SU-DHL-6 (cell line): ENCODE data around the gene CRPPA.

Source experiments
- H2AFZ ChIP-seq: fragments of 200-600 bp; sonication (generic); 2 replicates; pipeline ENCODE4 v1.6.1; 2014; ENCODE audit warnings: low read depth, mild to moderate bottlenecking, moderate library complexity, mixed read lengths, antibody characterized with exemption, low read length; ENCODE audit not compliant: severe bottlenecking
- H3F3A ChIP-seq: fragments of 200-600 bp; shearing (Covaris generic); 2 replicates; pipeline ENCODE4 v1.6.0; 2016; ENCODE audit warnings: antibody characterized with exemption, mild to moderate bottlenecking; ENCODE audit not compliant: insufficient read depth
- H3K27ac ChIP-seq: fragments of 200-600 bp; sonication (generic); 2 replicates; pipeline ENCODE4 v1.5.1; 2016; ENCODE audit warnings: low read depth, mild to moderate bottlenecking, low read length, moderate library complexity, mixed read lengths
- H3K27me3 ChIP-seq: fragments of 200-600 bp; sonication (generic), shearing (Covaris generic); 2 replicates; pipeline ENCODE4 v1.6.0; 2014; ENCODE audit warnings: mild to moderate bottlenecking, low read length
- H3K36me3 ChIP-seq: fragments of 200-600 bp; sonication (generic); 2 replicates; pipeline ENCODE4 v1.6.1; 2014; ENCODE audit warnings: mild to moderate bottlenecking, low read length, mixed read lengths
- H3K4me2 ChIP-seq: fragments of 300-600, 200-600 bp; shearing (Covaris generic), sonication (generic); 2 replicates; pipeline ENCODE4 v1.6.0; 2014; ENCODE audit warnings: low read length, low read depth, mild to moderate bottlenecking; ENCODE audit not compliant: poor library complexity, severe bottlenecking
- H3K4me3 ChIP-seq: fragments of 200-600 bp; sonication (generic); 2 replicates; pipeline ENCODE4 v1.5.1; 2014; ENCODE audit warnings: antibody characterized with exemption, low read length, mild to moderate bottlenecking, mixed read lengths; ENCODE audit not compliant: insufficient read depth, poor library complexity, severe bottlenecking
- H3K79me2 ChIP-seq: fragments of 200-600 bp; sonication (generic); 2 replicates; pipeline ENCODE4 v1.6.1; 2014; ENCODE audit warnings: mild to moderate bottlenecking, low read length, moderate library complexity; ENCODE audit not compliant: insufficient read depth
- H3K9ac ChIP-seq: fragments of 200-600 bp; sonication (generic); 2 replicates; pipeline ENCODE4 v1.7.0; 2014; ENCODE audit warnings: mild to moderate bottlenecking, low read length
- H3K9me2 ChIP-seq: fragments of 200-600 bp; sonication (generic); replicated peaks from 2 replicates; pipeline ENCODE4 v1.6.1; 2014; ENCODE audit warnings: low read length; ENCODE audit not compliant: insufficient read depth
- H3K9me3 ChIP-seq: fragments of 200-600 bp; sonication (generic); 2 replicates; pipeline ENCODE4 v1.6.1; 2014; ENCODE audit warnings: low read length, mixed read lengths; ENCODE audit not compliant: insufficient read depth
- H4K20me1 ChIP-seq: fragments of 200-600 bp; sonication (generic); 2 replicates; pipeline ENCODE4 v1.6.1; 2014; ENCODE audit warnings: low read depth, mild to moderate bottlenecking, antibody characterized with exemption, low read length, moderate library complexity, mixed read lengths
- EZH2phosphoT487 ChIP-seq: fragments of 200-600 bp; sonication (generic), shearing (Covaris generic); conservative IDR thresholded peaks from 2 replicates; pipeline ENCODE4 v1.6.1; 2018; ENCODE audit warnings: mild to moderate bottlenecking, antibody characterized with exemption, low read length, moderate library complexity, mixed read lengths
- TF ChIP-seq, protein P1 (sequence below): fragments of 200-600 bp; sonication (generic); IDR thresholded peaks from one replicate; pipeline ENCODE4 v1.5.1; 2017; ENCODE audit warnings: antibody characterized with exemption, mild to moderate bottlenecking, low read length, moderate library complexity; ENCODE audit not compliant: insufficient read depth, poor library complexity, severe bottlenecking

Gene CRPPA

GRCh38 chr7:16419859-16420258 lies 1.5 kb downstream of the CRPPA start:
- no peak overlapping the region for H3K4me3 ChIP-seq
- H3K79me2 ChIP-seq = no peaks in the 10 kb centered on the region
- TF ChIP-seq, protein P1, sequence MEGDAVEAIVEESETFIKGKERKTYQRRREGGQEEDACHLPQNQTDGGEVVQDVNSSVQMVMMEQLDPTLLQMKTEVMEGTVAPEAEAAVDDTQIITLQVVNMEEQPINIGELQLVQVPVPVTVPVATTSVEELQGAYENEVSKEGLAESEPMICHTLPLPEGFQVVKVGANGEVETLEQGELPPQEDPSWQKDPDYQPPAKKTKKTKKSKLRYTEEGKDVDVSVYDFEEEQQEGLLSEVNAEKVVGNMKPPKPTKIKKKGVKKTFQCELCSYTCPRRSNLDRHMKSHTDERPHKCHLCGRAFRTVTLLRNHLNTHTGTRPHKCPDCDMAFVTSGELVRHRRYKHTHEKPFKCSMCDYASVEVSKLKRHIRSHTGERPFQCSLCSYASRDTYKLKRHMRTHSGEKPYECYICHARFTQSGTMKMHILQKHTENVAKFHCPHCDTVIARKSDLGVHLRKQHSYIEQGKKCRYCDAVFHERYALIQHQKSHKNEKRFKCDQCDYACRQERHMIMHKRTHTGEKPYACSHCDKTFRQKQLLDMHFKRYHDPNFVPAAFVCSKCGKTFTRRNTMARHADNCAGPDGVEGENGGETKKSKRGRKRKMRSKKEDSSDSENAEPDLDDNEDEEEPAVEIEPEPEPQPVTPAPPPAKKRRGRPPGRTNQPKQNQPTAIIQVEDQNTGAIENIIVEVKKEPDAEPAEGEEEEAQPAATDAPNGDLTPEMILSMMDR = no peak
- no peak for TF ChIP-seq EZH2phosphoT487
- no peak overlapping the region for H3K4me2 ChIP-seq
- H3K9me3 ChIP-seq = no peaks in the 10 kb centered on the region
- no peak overlapping the region for H3K27ac ChIP-seq
- H3K27me3 ChIP-seq = no peaks in the 10 kb centered on the region
- no peak overlapping the region for H3K9ac ChIP-seq
- no peaks in the 10 kb centered on the region for H3K9me2 ChIP-seq
- H3F3A ChIP-seq = no peaks in the 10 kb centered on the region
- no peaks in the 10 kb centered on the region for H4K20me1 ChIP-seq
- H2AFZ ChIP-seq = no peak overlapping the region
- no peaks in the 10 kb centered on the region for H3K36me3 ChIP-seq

- Histone ChIP-seq H3K9me3 (no peaks in the 10 kb centered on the region), H3K36me3 (no peaks in the 10 kb centered on the region), H3F3A (no peaks in the 10 kb centered on the region), H3K4me2 (no peak overlapping the region), H3K9me2 (no peaks in the 10 kb centered on the region), H3K27me3 (no peaks in the 10 kb centered on the region), H3K9ac (no peak overlapping the region), H3K79me2 (no peaks in the 10 kb centered on the region), H2AFZ (no peak overlapping the region), H3K27ac (no peak overlapping the region), H3K4me3 (no peak overlapping the region), H4K20me1 (no peaks in the 10 kb centered on the region)
- TF ChIP-seq EZH2phosphoT487 = no peak
- TF ChIP-seq, protein P1 = no peak
These were observed 2.2 kb downstream of the CRPPA start for GRCh38 chr7:16419126-16419525.

DNA sequence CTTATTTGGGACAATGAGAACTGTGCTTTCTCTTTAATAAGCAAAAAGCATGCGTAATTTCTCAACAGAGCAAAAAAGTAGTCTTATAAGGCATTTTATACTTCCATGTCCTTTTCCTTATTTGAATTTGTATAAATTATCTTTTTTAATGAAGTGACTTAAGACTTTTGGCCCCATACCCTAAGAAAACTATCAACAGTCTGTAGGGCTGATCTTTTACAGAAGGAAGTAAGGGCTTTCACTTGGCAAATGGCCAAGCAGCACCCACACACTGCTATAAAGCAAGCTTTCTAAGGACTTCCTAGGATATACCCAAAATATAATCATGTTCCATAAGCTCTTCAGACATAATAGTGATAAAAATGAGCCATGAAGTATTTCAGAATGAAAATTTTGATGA lies 3.4 kb downstream of the CRPPA start:
- no peaks in the 10 kb centered on the region for H3F3A ChIP-seq
- H3K36me3 ChIP-seq = no peaks in the 10 kb centered on the region
- H2AFZ ChIP-seq = no peak overlapping the region
- H3K9me2 ChIP-seq = no peaks in the 10 kb centered on the region
- no peaks in the 10 kb centered on the region for H4K20me1 ChIP-seq
- no peak overlapping the region for H3K9ac ChIP-seq
- H3K4me3 ChIP-seq = no peak overlapping the region
- no peaks in the 10 kb centered on the region for H3K79me2 ChIP-seq
- no peaks in the 10 kb centered on the region for H3K9me3 ChIP-seq
- no peak overlapping the region for H3K27ac ChIP-seq
- H3K4me2 ChIP-seq = no peak overlapping the region
- TF ChIP-seq, protein P1 = no peak
- TF ChIP-seq EZH2phosphoT487 = no peak
- H3K27me3 ChIP-seq = no peaks in the 10 kb centered on the region
